GM20000 (cell line): ENCODE results near the gene NINL.

Experiments
- DNase-seq: peaks from one replicate; pipeline ENCODE4 v3.0.0; 2012; ENCODE audit warnings: low spot score
- TF ChIP-seq, protein P1 (sequence below): IDR thresholded peaks from 2 replicates; pipeline ENCODE4 v1.5.1; 2012; ENCODE audit warnings: mild to moderate bottlenecking, control low read depth; ENCODE audit errors: extremely low read depth, missing control alignments

NINL gene

GRCh38 chr20:25453035-25453810 lies 132.1 kb downstream of the NINL start:
- no peak for DNase-seq
- TF ChIP-seq, protein P1, sequence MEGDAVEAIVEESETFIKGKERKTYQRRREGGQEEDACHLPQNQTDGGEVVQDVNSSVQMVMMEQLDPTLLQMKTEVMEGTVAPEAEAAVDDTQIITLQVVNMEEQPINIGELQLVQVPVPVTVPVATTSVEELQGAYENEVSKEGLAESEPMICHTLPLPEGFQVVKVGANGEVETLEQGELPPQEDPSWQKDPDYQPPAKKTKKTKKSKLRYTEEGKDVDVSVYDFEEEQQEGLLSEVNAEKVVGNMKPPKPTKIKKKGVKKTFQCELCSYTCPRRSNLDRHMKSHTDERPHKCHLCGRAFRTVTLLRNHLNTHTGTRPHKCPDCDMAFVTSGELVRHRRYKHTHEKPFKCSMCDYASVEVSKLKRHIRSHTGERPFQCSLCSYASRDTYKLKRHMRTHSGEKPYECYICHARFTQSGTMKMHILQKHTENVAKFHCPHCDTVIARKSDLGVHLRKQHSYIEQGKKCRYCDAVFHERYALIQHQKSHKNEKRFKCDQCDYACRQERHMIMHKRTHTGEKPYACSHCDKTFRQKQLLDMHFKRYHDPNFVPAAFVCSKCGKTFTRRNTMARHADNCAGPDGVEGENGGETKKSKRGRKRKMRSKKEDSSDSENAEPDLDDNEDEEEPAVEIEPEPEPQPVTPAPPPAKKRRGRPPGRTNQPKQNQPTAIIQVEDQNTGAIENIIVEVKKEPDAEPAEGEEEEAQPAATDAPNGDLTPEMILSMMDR, result no peak

- no peak for DNase-seq
- TF ChIP-seq, protein P1, result no peak
These were observed 133.0 kb downstream of the NINL start for GRCh38 chr20:25452333-25452732.

DNA sequence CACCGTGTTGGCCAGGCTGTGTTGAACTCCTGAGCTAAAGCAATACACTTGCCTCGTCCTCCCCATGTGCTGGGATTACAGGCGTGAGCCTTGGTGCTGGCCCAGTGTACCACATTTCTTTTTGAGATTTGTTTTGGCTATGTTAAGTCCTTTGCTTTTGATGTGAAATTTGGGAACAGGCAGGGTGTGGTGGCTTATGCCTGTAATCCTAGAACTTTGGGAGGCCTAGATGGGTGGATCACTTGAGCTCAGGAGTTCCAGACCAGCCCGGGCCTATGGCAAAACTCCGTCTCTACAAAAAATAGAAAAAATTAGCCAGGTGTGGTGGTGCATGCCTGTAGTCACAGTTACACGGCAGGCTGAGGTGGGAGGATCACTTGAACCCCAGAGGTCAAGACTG lies 137.7 kb downstream of the NINL start:
- DNase-seq, result no peak
- TF ChIP-seq, protein P1, result no peak

- TF ChIP-seq, protein P1, result no peak
- no peak for DNase-seq
These were observed 140.8 kb downstream of the NINL start for GRCh38 chr20:25444556-25444955.

DNA sequence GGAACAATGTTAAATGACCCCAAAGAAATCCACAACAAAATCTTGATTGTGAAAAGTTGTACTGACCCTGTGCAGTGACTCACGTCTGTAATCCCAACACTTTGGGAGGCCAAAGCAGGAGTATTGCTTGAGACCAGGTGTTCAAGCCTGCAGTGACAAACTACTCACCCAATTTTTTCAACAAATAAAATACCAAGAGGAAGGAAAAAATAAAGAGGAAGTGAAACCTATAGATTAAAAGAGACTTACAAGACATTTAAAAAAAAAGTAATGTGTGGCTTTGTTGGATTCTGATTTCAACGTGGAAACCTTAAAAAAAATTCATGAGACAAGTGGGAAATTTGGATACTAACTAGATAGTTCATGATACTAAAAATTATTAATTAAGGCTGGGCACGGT lies 146.0 kb downstream of the NINL start:
- TF ChIP-seq, protein P1, result no peak
- DNase-seq, result no peak

DNA sequence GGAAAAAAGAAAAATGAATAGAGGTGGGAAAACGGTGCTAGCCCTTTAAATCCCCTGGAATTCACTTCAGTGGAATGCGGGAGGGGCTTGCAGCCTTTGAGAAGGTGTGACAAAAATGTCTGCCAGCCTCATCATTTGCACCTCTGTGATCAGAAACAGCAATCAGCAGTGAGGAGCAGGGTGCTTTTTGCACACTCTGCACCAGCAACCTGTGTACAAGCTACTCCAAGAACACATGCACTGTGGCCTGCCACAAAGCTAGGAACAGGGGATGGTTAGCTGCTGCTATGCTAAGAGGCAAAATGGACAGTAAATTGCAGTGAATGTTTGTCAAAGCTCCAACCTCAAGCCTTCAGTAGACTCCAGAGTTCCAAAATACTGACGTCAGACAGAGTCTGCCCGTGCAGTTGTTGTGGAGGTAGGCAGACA lies 148.2 kb downstream of the NINL start:
- no peak for DNase-seq
- TF ChIP-seq, protein P1, result no peak

GRCh38 chr20:25424536-25424935 lies 160.8 kb downstream of the NINL start:
- TF ChIP-seq, protein P1, result no peak
- no peak for DNase-seq
